Neural cell (in vitro differentiated cells): Measurements from ENCODE around the gene COPB2.

ENCODE experiments used
- CTCF ChIP-seq: fragments of 450-650 bp; IDR thresholded peaks from 2 replicates; pipeline ENCODE4 v1.5.1; 2014; ENCODE audit warnings: antibody characterized with exemption, mild to moderate bottlenecking, moderate library complexity; ENCODE audit not compliant: poor library complexity, severe bottlenecking
- REST ChIP-seq: IDR thresholded peaks from 2 replicates; pipeline ENCODE4 v1.6.1; 2012; ENCODE audit warnings: borderline replicate concordance
- TAF1 ChIP-seq: IDR thresholded peaks from 2 replicates; pipeline ENCODE4 v1.6.1; 2012; ENCODE audit warnings: low read depth

GRCh38 chr3:139416275-139416674 is 26.8 kb upstream of the COPB2 start:
- TF ChIP-seq CTCF (no peak), REST (no peak), TAF1 (no peak)
